Measurements from ENCODE around the gene SLC35G3. TPM values are rescaled to one million over a fixed set of nuclear protein-coding genes. Genes with fewer than 3 reads are reported as not detected.
A peak's percentile ranks its signal among the peaks of the same experiment; 100 is the strongest.
"Not testable (repeated sequence)": the region's sequence is repeated elsewhere in the genome, so short reads cannot be mapped to it uniquely, and the experiment has no call there.

SLC35G3 gene
- total RNA-seq, 1 donor from 2014 or later, result not detected

- intact Hi-C loops (cut with micrococcal nuclease), result no loop called here
- Mint-ChIP-seq H3K36me3 (ENCODE audit: low read depth) (peaks cover 15% of the 10 kb centered on the region), H3K9me3 (peaks cover 12% of the 10 kb centered on the region), H3K27me3 (ENCODE audit: low read depth) (no peaks in the 10 kb centered on the region), H3K27ac (no peak overlapping the region), H3K4me1 (ENCODE audit: low read depth) (peaks cover 17% of the 10 kb centered on the region), H3K4me3 (ENCODE audit: low read depth) (no peak overlapping the region)
- no peak for DNase-seq (ENCODE audit: low spot score)
Observed at GRCh38 chr17:35229638-35230037, 35.4 kb upstream of the SLC35G3 start.

- no peak for DNase-seq (ENCODE audit: low spot score)
- H3K27ac Mint-ChIP-seq, result no peak overlapping the region
- peaks cover 29% of the 10 kb centered on the region for H3K9me3 Mint-ChIP-seq
- H3K36me3 Mint-ChIP-seq (ENCODE audit: low read depth), result peaks cover 26% of the 10 kb centered on the region
- no peaks in the 10 kb centered on the region for H3K27me3 Mint-ChIP-seq (ENCODE audit: low read depth)
- H3K4me3 Mint-ChIP-seq (ENCODE audit: low read depth), result no peak overlapping the region
- intact Hi-C loops (cut with micrococcal nuclease), result no loop called here
- H3K4me1 Mint-ChIP-seq (ENCODE audit: low read depth), result peaks cover 18% of the 10 kb centered on the region
Observed at GRCh38 chr17:35227546-35227945, 33.4 kb upstream of the SLC35G3 start.

- intact Hi-C loops (cut with micrococcal nuclease), result no loop called here
- H3K9me3 Mint-ChIP-seq, result peaks cover 35% of the 10 kb centered on the region
- peaks cover 31% of the 10 kb centered on the region for H3K36me3 Mint-ChIP-seq (ENCODE audit: low read depth)
- H3K4me1 Mint-ChIP-seq (ENCODE audit: low read depth), result peaks cover 15% of the 10 kb centered on the region
- no peak overlapping the region for H3K4me3 Mint-ChIP-seq (ENCODE audit: low read depth)
- H3K27me3 Mint-ChIP-seq (ENCODE audit: low read depth), result no peaks in the 10 kb centered on the region
- H3K27ac Mint-ChIP-seq, result no peak overlapping the region
- no peak for DNase-seq (ENCODE audit: low spot score)
Observed at GRCh38 chr17:35224436-35224835, 30.2 kb upstream of the SLC35G3 start.

- Mint-ChIP-seq H3K27ac (no peak overlapping the region), H3K4me3 (ENCODE audit: low read depth) (no peak overlapping the region), H3K9me3 (peaks cover 32% of the 10 kb centered on the region), H3K4me1 (ENCODE audit: low read depth) (peaks cover 25% of the 10 kb centered on the region), H3K36me3 (ENCODE audit: low read depth) (peaks cover 27% of the 10 kb centered on the region), H3K27me3 (ENCODE audit: low read depth) (no peaks in the 10 kb centered on the region)
- DNase-seq (ENCODE audit: low spot score), result no peak
- intact Hi-C loops (cut with micrococcal nuclease), result no loop called here
Observed at GRCh38 chr17:35222452-35222851, 28.3 kb upstream of the SLC35G3 start.

GRCh38 chr17:35218915-35219314 is 24.7 kb upstream of the SLC35G3 start:
- intact Hi-C loops (cut with micrococcal nuclease), result loop anchor here (10.0 kb wide), 2 partner anchors 134 to 266 kb away; no protein-coding TSS in a partner anchor
- Mint-ChIP-seq H3K4me1 (ENCODE audit: low read depth) (peaks cover 51% of the 10 kb centered on the region), H3K4me3 (ENCODE audit: low read depth) (peak overlapping the region; percentile 51), H3K9me3 (peaks cover 27% of the 10 kb centered on the region), H3K27me3 (ENCODE audit: low read depth) (no peaks in the 10 kb centered on the region), H3K36me3 (ENCODE audit: low read depth) (peaks cover 19% of the 10 kb centered on the region), H3K27ac (peak overlapping the region; percentile 85)
- no peak for DNase-seq (ENCODE audit: low spot score)

GRCh38 chr17:35217107-35217506 is 22.9 kb upstream of the SLC35G3 start:
- intact Hi-C loops (cut with micrococcal nuclease), result loop anchor here (10.0 kb wide), 2 partner anchors 132 to 268 kb away; no protein-coding TSS in a partner anchor
- no peaks in the 10 kb centered on the region for H3K27me3 Mint-ChIP-seq (ENCODE audit: low read depth)
- H3K27ac Mint-ChIP-seq, result no peak overlapping the region
- H3K9me3 Mint-ChIP-seq, result peaks cover 22% of the 10 kb centered on the region
- peaks cover 21% of the 10 kb centered on the region for H3K36me3 Mint-ChIP-seq (ENCODE audit: low read depth)
- no peak for DNase-seq (ENCODE audit: low spot score)
- H3K4me1 Mint-ChIP-seq (ENCODE audit: low read depth), result peaks cover 69% of the 10 kb centered on the region
- no peak overlapping the region for H3K4me3 Mint-ChIP-seq (ENCODE audit: low read depth)

DNA sequence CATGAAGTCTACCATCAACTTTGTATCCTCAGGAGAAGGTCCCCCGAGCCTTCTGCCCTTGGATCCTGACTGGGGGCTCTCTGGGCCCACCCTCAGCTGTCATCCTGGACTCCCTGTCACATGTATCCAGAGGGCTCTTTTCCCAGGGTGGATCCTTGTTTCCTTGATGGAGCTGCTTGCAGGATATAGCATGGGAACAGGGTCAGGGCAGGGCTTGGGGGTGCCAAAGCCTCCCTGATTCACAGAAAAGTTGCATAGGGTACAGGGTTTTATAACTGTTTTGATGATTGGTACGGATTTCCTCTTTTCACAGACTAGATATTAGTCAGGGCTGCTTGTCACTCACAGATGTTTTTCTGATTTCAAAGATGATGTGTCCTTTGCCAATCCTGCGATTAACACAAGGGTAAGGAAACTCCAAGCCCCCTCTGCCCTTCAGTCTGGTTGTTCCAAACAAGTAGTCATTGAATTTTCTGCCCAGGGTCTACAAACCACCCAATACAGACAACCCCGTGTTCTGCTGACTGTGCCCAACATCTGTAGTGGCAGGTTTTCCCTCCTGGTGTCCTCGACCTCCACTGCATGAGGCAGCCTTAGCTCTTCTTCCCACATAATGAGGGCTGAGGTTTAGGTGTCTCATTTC is 20.6 kb upstream of the SLC35G3 start:
- intact Hi-C loops (cut with micrococcal nuclease), result loop anchor here (1.0 to 10.0 kb wide), 9 partner anchors 26 to 324 kb away; partner anchors contain the start of genes NLE1 and SLFN13
- DNase-seq (ENCODE audit: low spot score), result peak; percentile 41
- Mint-ChIP-seq H3K27ac (peak overlapping the region; percentile 95), H3K27me3 (ENCODE audit: low read depth) (no peaks in the 10 kb centered on the region), H3K9me3 (peaks cover 19% of the 10 kb centered on the region), H3K4me3 (ENCODE audit: low read depth) (peak overlapping the region; percentile 67), H3K4me1 (ENCODE audit: low read depth) (peaks cover 79% of the 10 kb centered on the region), H3K36me3 (ENCODE audit: low read depth) (peaks cover 13% of the 10 kb centered on the region)

DNA sequence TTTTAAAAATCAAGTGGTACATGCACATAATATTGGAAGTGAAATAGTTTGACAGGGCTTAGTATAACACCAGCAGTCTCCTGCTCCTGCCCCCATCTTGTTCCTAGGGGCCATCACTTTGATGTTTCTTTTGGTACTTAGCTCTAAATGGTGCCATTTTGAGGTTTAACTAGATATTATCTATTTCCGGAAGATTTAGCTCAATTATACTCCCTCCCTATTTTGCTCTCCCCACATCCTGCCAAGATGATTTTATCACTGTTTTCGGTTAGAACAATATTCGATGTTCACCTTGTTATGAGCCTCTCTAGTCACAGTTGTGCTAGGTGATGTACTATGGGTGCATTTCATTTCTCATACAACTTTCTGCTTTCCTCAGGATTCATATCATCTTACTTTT is 20.0 kb upstream of the SLC35G3 start:
- Mint-ChIP-seq H3K36me3 (ENCODE audit: low read depth) (peaks cover 16% of the 10 kb centered on the region), H3K4me3 (ENCODE audit: low read depth) (peak overlapping the region; percentile 67), H3K27me3 (ENCODE audit: low read depth) (no peaks in the 10 kb centered on the region), H3K9me3 (peaks cover 19% of the 10 kb centered on the region), H3K4me1 (ENCODE audit: low read depth) (peaks cover 76% of the 10 kb centered on the region), H3K27ac (peak overlapping the region; percentile 95)
- DNase-seq (ENCODE audit: low spot score), result peak; percentile 53
- intact Hi-C loops (cut with micrococcal nuclease), result loop anchor here (1.0 to 10.0 kb wide), 9 partner anchors 26 to 325 kb away; partner anchors contain the start of genes NLE1 and SLFN13

DNA sequence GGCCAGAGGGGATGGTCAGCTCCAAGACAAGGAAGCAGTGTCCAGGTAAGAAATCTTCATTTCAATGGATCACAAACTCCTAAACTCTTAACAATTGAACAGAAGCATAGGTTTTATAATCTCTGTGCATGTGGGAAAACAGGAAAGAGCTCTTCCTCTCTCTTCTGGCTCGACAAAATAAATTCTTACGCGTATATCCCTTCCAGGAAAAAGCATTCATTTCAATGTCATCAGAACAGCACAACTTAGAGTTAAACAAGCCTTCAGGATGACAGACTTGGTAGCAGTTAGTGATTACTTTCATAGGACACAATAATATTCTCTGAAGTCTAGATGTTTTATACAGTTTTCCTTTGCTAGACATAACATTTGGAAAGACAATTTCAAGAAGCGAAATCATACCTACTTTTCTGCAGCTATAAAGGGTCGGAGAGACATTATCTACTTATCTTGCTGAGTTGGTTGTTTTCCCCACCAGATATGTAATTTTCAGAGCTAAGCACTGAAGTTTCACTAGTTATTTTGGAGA is 19.3 kb upstream of the SLC35G3 start:
- H3K36me3 Mint-ChIP-seq (ENCODE audit: low read depth), result peaks cover 19% of the 10 kb centered on the region
- peak overlapping the region; percentile 95 for H3K27ac Mint-ChIP-seq
- intact Hi-C loops (cut with micrococcal nuclease), result loop anchor here (5.0 to 10.0 kb wide), 5 partner anchors 41 to 271 kb away; partner anchors contain the start of genes NLE1 and SLFN13
- H3K27me3 Mint-ChIP-seq (ENCODE audit: low read depth), result no peaks in the 10 kb centered on the region
- H3K9me3 Mint-ChIP-seq, result peaks cover 19% of the 10 kb centered on the region
- no peak for DNase-seq (ENCODE audit: low spot score)
- peaks cover 69% of the 10 kb centered on the region for H3K4me1 Mint-ChIP-seq (ENCODE audit: low read depth)
- H3K4me3 Mint-ChIP-seq (ENCODE audit: low read depth), result peak overlapping the region; percentile 67

GRCh38 chr17:35212668-35213067 is 18.5 kb upstream of the SLC35G3 start:
- H3K27me3 Mint-ChIP-seq (ENCODE audit: low read depth), result no peaks in the 10 kb centered on the region
- intact Hi-C loops (cut with micrococcal nuclease), result loop anchor here (5.0 to 10.0 kb wide), 5 partner anchors 40 to 272 kb away; partner anchors contain the start of genes NLE1 and SLFN13
- H3K4me3 Mint-ChIP-seq (ENCODE audit: low read depth), result peak overlapping the region; percentile 13
- no peak for DNase-seq (ENCODE audit: low spot score)
- H3K36me3 Mint-ChIP-seq (ENCODE audit: low read depth), result peaks cover 19% of the 10 kb centered on the region
- peaks cover 19% of the 10 kb centered on the region for H3K9me3 Mint-ChIP-seq
- peak overlapping the region; percentile 95 for H3K27ac Mint-ChIP-seq
- peaks cover 64% of the 10 kb centered on the region for H3K4me1 Mint-ChIP-seq (ENCODE audit: low read depth)

GRCh38 chr17:35210741-35211140 is 16.5 kb upstream of the SLC35G3 start:
- peaks cover 49% of the 10 kb centered on the region for H3K4me1 Mint-ChIP-seq (ENCODE audit: low read depth)
- no peak for DNase-seq (ENCODE audit: low spot score)
- peaks cover 3% of the 10 kb centered on the region for H3K27me3 Mint-ChIP-seq (ENCODE audit: low read depth)
- H3K9me3 Mint-ChIP-seq, result peaks cover 22% of the 10 kb centered on the region
- intact Hi-C loops (cut with micrococcal nuclease), result loop anchor here (5.0 to 10.0 kb wide), 5 partner anchors 38 to 274 kb away; partner anchors contain the start of genes NLE1 and SLFN13
- no peak overlapping the region for H3K4me3 Mint-ChIP-seq (ENCODE audit: low read depth)
- peaks cover 22% of the 10 kb centered on the region for H3K36me3 Mint-ChIP-seq (ENCODE audit: low read depth)
- H3K27ac Mint-ChIP-seq, result no peak overlapping the region

DNA sequence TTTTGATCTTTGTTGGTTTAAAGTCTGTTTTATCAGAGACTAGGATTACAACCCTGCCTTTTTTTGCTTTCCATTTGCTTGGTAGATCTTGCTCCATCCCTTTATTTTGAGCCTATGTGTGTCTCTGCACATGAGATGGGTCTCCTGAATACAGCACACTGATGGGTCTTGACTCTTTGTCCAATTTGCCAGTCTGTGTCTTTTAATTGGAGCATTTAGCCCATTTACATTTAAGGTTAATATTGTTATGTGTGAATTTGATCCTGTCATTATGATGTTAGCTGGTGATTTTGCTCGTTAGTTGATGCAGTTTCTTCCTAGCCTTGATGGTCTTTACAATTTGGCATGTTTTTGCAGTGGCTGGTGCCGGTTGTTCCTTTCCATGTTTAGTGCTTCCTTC is 8.4 kb upstream of the SLC35G3 start:
- H3K4me3 Mint-ChIP-seq (ENCODE audit: low read depth); DNase-seq (ENCODE audit: low spot score); intact Hi-C loops (cut with micrococcal nuclease); H3K27me3 Mint-ChIP-seq (ENCODE audit: low read depth); H3K4me1 Mint-ChIP-seq (ENCODE audit: low read depth); H3K27ac Mint-ChIP-seq: not testable (repeated sequence)
- H3K9me3 Mint-ChIP-seq, result peaks cover 43% of the 10 kb centered on the region
- H3K36me3 Mint-ChIP-seq (ENCODE audit: low read depth), result peaks cover 31% of the 10 kb centered on the region

- H3K4me3 Mint-ChIP-seq (ENCODE audit: low read depth); H3K4me1 Mint-ChIP-seq (ENCODE audit: low read depth); DNase-seq (ENCODE audit: low spot score); H3K27ac Mint-ChIP-seq; H3K27me3 Mint-ChIP-seq (ENCODE audit: low read depth); intact Hi-C loops (cut with micrococcal nuclease): not testable (repeated sequence)
- H3K9me3 Mint-ChIP-seq, result peaks cover 27% of the 10 kb centered on the region
- H3K36me3 Mint-ChIP-seq (ENCODE audit: low read depth), result peaks cover 17% of the 10 kb centered on the region
Observed at GRCh38 chr17:35195062-35195461, 869 bp upstream of the SLC35G3 start.

Measured in activated T-helper 2 cell treated with anti-CD3 and anti-CD28 coated beads, Interferon-gamma antibody, Interleukin-2, Interleukin-4, amounts not matched to agents 10 μg/mL and 5 μg/mL and 100 μg/mL, durations not matched to agents 14 hours and 24 hours and 36 hours (primary cell).